ENCODE results near the gene GCNA. TPM values are rescaled to one million over a fixed set of nuclear protein-coding genes. Genes with fewer than 3 reads are reported as not detected.

GCNA gene
- total and polyA plus RNA-seq, 2 of the 13 experiments (the other 11 are each of a cell fraction or from before 2014, with no cell fraction given): 0.38 to 0.66 TPM

DNA sequence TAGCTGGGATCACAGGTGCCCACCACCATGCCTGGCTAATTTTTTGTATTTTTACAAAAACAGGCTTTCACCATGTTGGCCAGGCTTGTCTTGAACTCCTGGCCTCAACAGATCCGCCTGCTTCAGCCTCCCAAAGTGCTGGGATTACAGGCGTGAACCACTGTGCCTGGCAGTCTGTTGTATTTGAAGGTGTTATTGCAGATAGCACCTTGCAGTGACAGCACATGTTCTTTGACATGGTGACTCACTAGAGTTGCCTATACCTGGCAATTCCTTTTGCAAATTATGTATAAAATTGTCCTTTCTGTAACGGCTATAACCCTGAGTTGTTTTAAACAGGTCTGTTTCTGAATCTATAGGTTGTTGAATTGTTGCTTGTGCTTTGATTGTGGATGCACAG, 37.4 kb upstream of the GCNA start:
- ChIA-PET CTCF (ENCODE audit: low intra/inter-chr PET ratio, low total read pairs) (no interaction called here), POLR2A (no interaction called here)
- Histone ChIP-seq H2AFZ (ENCODE audit: low read length) (no peak overlapping the region), H4K20me1 (ENCODE audit: insufficient read depth, low read length) (peaks cover 64% of the 10 kb centered on the region), H3K4me2 (ENCODE audit: low read depth, low read length) (no peak overlapping the region), H3K27me3 (ENCODE audit: control insufficient read depth in 1 of 2, insufficient read depth in 2 of 2, low read length in 2 of 2) (no peaks in the 10 kb centered on the region), H3K9ac (ENCODE audit: insufficient read depth, low read depth, low read length) (no peak overlapping the region), H3K4me1 (ENCODE audit: insufficient read depth, low read length) (peaks cover 49% of the 10 kb centered on the region), H3K27ac (ENCODE audit: extremely low read length, insufficient read depth, low read length) (no peak overlapping the region), H3K4me3 (replicated peaks in 1 of 3; ENCODE audit: insufficient read depth in 1 of 3, low read depth in 2 of 3, low read length in 3 of 3) (no peak overlapping the region), H3K9me3 (ENCODE audit: low read length) (no peaks in the 10 kb centered on the region), H3K36me3 (replicated peaks in 1 of 2; ENCODE audit: control insufficient read depth in 1 of 2, insufficient read depth in 2 of 2, low read length in 2 of 2) (peaks cover 3 to 21% of the 10 kb centered on the region in 2 experiments), H3K79me2 (ENCODE audit: insufficient read depth, low read length) (peaks cover 88% of the 10 kb centered on the region)
- no peak for DNase-seq (ENCODE audit: low spot score)
- in situ Hi-C loops (cut with HindIII; ENCODE audit: extremely low pct_ligation_motif_present, low pct_unique_long_range_greater_than_20kb): no loop called here
- no TSS peak for BruUV-seq (replicated peaks)
- no peak for ATAC-seq
- 84% methylated on average over 3 of the region's 3 CpGs for WGBS (ENCODE audit: low lambda C conversion rate)
- FAIRE-seq: no peak
- intact Hi-C loops (cut with micrococcal nuclease; ENCODE audit: unreplicated experiment): no loop called here
- no peak for TF ChIP-seq AGO1 (IDR thresholded peaks at IDR 0.05; ENCODE audit: low read depth, low read length, poor library complexity, severe bottlenecking)
- no peak for TF ChIP-seq ZSCAN12 (CRISPR knock-in tag; IDR thresholded peaks at IDR 0.05)
- TF ChIP-seq ZBTB40 (IDR thresholded peaks at IDR 0.05): no peak
- TF ChIP-seq ZBTB40 (CRISPR knock-in tag; IDR thresholded peaks at IDR 0.05): no peak
- TF ChIP-seq, protein P1, sequence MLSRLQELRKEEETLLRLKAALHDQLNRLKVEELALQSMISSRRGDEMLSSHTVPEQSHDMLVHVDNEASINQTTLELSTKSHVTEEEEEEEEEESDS (CRISPR knock-in tag; IDR thresholded peaks at IDR 0.05; ENCODE audit: borderline replicate concordance): no peak
- no peak for TF ChIP-seq TCF12 (IDR thresholded peaks at IDR 0.05)
- TF ChIP-seq TCF12 (CRISPR knock-in tag; IDR thresholded peaks at IDR 0.05): no peak
- TF ChIP-seq ZNF20 (CRISPR knock-in tag; IDR thresholded peaks at IDR 0.05): no peak
- no peak for TF ChIP-seq NR0B2 (CRISPR knock-in tag; IDR thresholded peaks at IDR 0.05)
- no peak for TF ChIP-seq ZNF619 (CRISPR knock-in tag; IDR thresholded peaks at IDR 0.05)
- TF ChIP-seq YEATS2 (CRISPR knock-in tag; IDR thresholded peaks at IDR 0.05; ENCODE audit: borderline replicate concordance): no peak
- TF ChIP-seq, protein P2, sequence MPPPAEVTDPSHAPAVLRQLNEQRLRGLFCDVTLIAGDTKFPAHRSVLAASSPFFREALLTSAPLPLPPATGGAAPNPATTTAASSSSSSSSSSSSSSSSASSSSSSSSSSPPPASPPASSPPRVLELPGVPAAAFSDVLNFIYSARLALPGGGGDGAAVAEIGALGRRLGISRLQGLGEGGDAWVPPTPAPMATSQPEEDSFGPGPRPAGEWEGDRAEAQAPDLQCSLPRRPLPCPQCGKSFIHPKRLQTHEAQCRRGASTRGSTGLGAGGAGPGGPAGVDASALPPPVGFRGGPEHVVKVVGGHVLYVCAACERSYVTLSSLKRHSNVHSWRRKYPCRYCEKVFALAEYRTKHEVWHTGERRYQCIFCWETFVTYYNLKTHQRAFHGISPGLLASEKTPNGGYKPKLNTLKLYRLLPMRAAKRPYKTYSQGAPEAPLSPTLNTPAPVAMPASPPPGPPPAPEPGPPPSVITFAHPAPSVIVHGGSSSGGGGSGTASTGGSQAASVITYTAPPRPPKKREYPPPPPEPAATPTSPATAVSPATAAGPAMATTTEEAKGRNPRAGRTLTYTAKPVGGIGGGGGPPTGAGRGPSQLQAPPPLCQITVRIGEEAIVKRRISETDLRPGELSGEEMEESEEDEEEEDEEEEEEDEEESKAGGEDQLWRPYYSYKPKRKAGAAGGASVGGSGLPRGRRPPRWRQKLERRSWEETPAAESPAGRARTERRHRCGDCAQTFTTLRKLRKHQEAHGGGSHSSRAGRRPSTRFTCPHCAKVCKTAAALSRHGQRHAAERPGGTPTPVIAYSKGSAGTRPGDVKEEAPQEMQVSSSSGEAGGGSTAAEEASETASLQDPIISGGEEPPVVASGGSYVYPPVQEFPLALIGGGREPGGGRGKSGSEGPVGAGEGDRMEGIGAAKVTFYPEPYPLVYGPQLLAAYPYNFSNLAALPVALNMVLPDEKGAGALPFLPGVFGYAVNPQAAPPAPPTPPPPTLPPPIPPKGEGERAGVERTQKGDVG (CRISPR knock-in tag; IDR thresholded peaks at IDR 0.05; ENCODE audit: borderline replicate concordance): no peak
- no peak for TF ChIP-seq RELA (CRISPR knock-in tag; IDR thresholded peaks at IDR 0.05)
